C1 segment of cervical spinal cord (tissue), 14 donors: ENCODE results near the gene DICER1.
A peak's percentile ranks its signal among the peaks of the same experiment; 100 is the strongest.
"Not testable (repeated sequence)": the region's sequence is repeated elsewhere in the genome, so short reads cannot be mapped to it uniquely, and the experiment has no call there.

Experiments
- DNase-seq, 14 donors: peaks; one replicate each; lab custom pipeline; 2025; lab: John Stamatoyannopoulos, UW

DICER1 gene

GRCh38 chr14:95185033-95185766 lies 27.9 kb upstream of the DICER1 start:
- peak in 1 of 14 donors; percentile 26 for DNase-seq

- DNase-seq, result no peak
Observed at GRCh38 chr14:95184413-95184790, 27.1 kb upstream of the DICER1 start.

GRCh38 chr14:95183532-95184412 lies 26.4 kb upstream of the DICER1 start:
- no peak for DNase-seq

- no peak for DNase-seq
Observed at GRCh38 chr14:95183082-95183481, 25.8 kb upstream of the DICER1 start.

GRCh38 chr14:95182379-95182778 lies 25.1 kb upstream of the DICER1 start:
- DNase-seq, result no peak

- no peak for DNase-seq
Observed at GRCh38 chr14:95180966-95181741, 23.8 kb upstream of the DICER1 start.

GRCh38 chr14:95175670-95176069 lies 18.3 kb upstream of the DICER1 start:
- not testable (repeated sequence) for DNase-seq

- no peak for DNase-seq
Observed at GRCh38 chr14:95174184-95174792, 17.0 kb upstream of the DICER1 start.

- DNase-seq, result no peak
Observed at GRCh38 chr14:95173518-95173917, 16.2 kb upstream of the DICER1 start.

- no peak for DNase-seq
Observed at GRCh38 chr14:95167177-95167576, 9.8 kb upstream of the DICER1 start.

- no peak for DNase-seq
Observed at GRCh38 chr14:95165517-95165916, 8.2 kb upstream of the DICER1 start.

GRCh38 chr14:95164506-95164905 lies 7.2 kb upstream of the DICER1 start:
- DNase-seq, result no peak

GRCh38 chr14:95163666-95164065 lies 6.3 kb upstream of the DICER1 start:
- DNase-seq, result no peak

GRCh38 chr14:95163132-95163531 lies 5.8 kb upstream of the DICER1 start:
- DNase-seq, result no peak

GRCh38 chr14:95162641-95163040 lies 5.3 kb upstream of the DICER1 start:
- DNase-seq, result no peak

- no peak for DNase-seq
Observed at GRCh38 chr14:95157048-95157326, 342 bp downstream of the DICER1 start.

- peak in 10 of 14 donors; percentile 28 to 80 (median 46) for DNase-seq
Observed at GRCh38 chr14:95156161-95157047, 925 bp downstream of the DICER1 start.

- DNase-seq, result no peak
Observed at GRCh38 chr14:95155045-95155444, 2.3 kb downstream of the DICER1 start.

GRCh38 chr14:95153866-95154265 lies 3.5 kb downstream of the DICER1 start:
- no peak for DNase-seq

- no peak for DNase-seq
Observed at GRCh38 chr14:95151561-95151960, 5.8 kb downstream of the DICER1 start.

- no peak for DNase-seq
Observed at GRCh38 chr14:95150910-95151309, 6.4 kb downstream of the DICER1 start.
